Heart left ventricle (tissue), 16 donors: Measurements from ENCODE around the gene PTBP1. TPM values are rescaled to one million over a fixed set of nuclear protein-coding genes. Genes with fewer than 3 reads are reported as not detected.
"Not testable (repeated sequence)": the region's sequence is repeated elsewhere in the genome, so short reads cannot be mapped to it uniquely, and the experiment has no call there.

Experiments used
- ATAC-seq, 4 donors: fragments of 200-7000 bp; cut with Tn5 transposase; one replicate each; pipeline ENCODE4 v1.9.1; 2020 to 2022; ENCODE audit warnings: moderate library complexity in 4 of 4, mild to moderate bottlenecking in 3 of 4, moderate number of reproducible peaks in 1 of 4
- DNase-seq, 5 donors: peaks; one replicate each; pipeline ENCODE4 v3.0.0-alpha.2; 2020
- H3K27ac ChIP-seq, 12 donors: fragments of 200-600 bp; sonication (generic) in 4 of 12; one replicate each; pipeline versions ENCODE4 v1.5.0 to v1.8.0; 2016 to 2022; ENCODE audit warnings: mild to moderate bottlenecking in 2 of 12
- H3K27me3 ChIP-seq, 9 donors: fragments of 200-600 bp; sonication (generic) in 2 of 9; one replicate each; pipeline versions ENCODE4 v1.5.1 to v1.8.0; 2016 to 2022; ENCODE audit warnings: mild to moderate bottlenecking in 3 of 9
- H3K36me3 ChIP-seq, 9 donors: fragments of 200-600 bp; sonication (generic) in 2 of 9; one replicate each; pipeline versions ENCODE4 v1.5.0 to v1.8.0; 2018 to 2022; ENCODE audit warnings: mild to moderate bottlenecking in 2 of 9
- H3K4me1 ChIP-seq, 12 donors: fragments of 200-600 bp; sonication (generic) in 4 of 12; one replicate each; pipeline versions ENCODE4 v1.5.0 to v1.8.0; 2016 to 2022; ENCODE audit warnings: mild to moderate bottlenecking in 3 of 12
- H3K4me3 ChIP-seq, 12 donors: fragments of 200-600 bp; sonication (generic) in 4 of 12; one replicate each; pipeline versions ENCODE4 v1.5.0 to v1.8.0; 2017 to 2022; ENCODE audit warnings: mild to moderate bottlenecking in 9 of 12, moderate library complexity in 4 of 12
- H3K9me3 ChIP-seq, 12 donors: fragments of 200-600 bp; sonication (generic) in 4 of 12; one replicate each; pipeline versions ENCODE4 v1.5.0 to v1.8.0; 2016 to 2022; ENCODE audit warnings: mild to moderate bottlenecking in 1 of 12
- POLR2A ChIP-seq, 2 donors: fragments of 450-650 bp; IDR thresholded peaks; one replicate each; pipeline ENCODE4 v1.6.1; 2017; ENCODE audit warnings: antibody characterized with exemption in 2 of 2, mild to moderate bottlenecking in 2 of 2, moderate library complexity in 2 of 2
- WGBS, 4 donors: extraction: QIAGEN DNeasy Blood & Tissue Kit in 2 of 4; methylation state at CpG; one replicate each; pipeline versions ENCODE4 v1.1.5 to v1.1.7; 2013 to 2018; 5-methylcytosine and 5-hydroxymethylcytosine counted together
- intact Hi-C, 10 donors: fragments of 100-400 bp; cut with DNase I; formaldehyde crosslinking; loops; one replicate each; pipeline versions ENCODE4 v1.11.1 to v1.14.2; 2022
- polyA plus RNA-seq, 2 donors: library from polyadenylated mRNA; stranded (reverse); fragments of 200-250 nt; gene quantifications; one replicate each; pipeline ENCODE4 v1.2.3, GENCODE V29; 2013
- total RNA-seq, 9 donors: library from RNA; depleted of rRNA in 2 of 9; stranded (reverse); fragments of >200 nt in 2 of 9; fragmentation: NEBNext Ultra II Directional in 3 of 9; extraction: Animal tissue kit (Norgen Biotek cat#: 25700) in 3 of 9; gene quantifications; one replicate each; pipeline versions ENCODE4 v1.1.0 to v1.2.4, GENCODE V29; 2016 to 2023
- TF ChIP-seq, protein P1 (sequence below), 12 donors: fragments of 200-600 bp; sonication (generic) in 4 of 12; IDR thresholded peaks; one replicate each; pipeline versions ENCODE4 v1.5.0 to v1.8.0; 2018 to 2022; ENCODE audit warnings: antibody characterized with exemption in 12 of 12, mild to moderate bottlenecking in 5 of 12
- donor health status: ischemic (EF 13 %, LVEDD 7.1; RV severe dilation, severe dysfunction).
- donor health status: healthy with polysubstance abuse.
- donor health status: DM: no; HTN: yes; CAD: no.
- donor health status: DM: no; HTN: no; CAD: no.
- donor health status: ischemic (EF 25% LVEDD 6.9; RV normal size, moderate dysfunction).
- donor health status: ischemic (EF 25% LVEDD 5.7; RV mildly dilated, moderate dysfunction).
- donor health status: healthy.
- donor health status: DM: yes; HTN: yes; CAD: no.
- donor health status: ischemic (EF 35%, LVEDD 5.7; RV mildly dilated, moderate dysfunction).
- donor health status: nonischemic (EF 11% LVEDD 7.7; RV severe dilation, severe dysfunction).
- donor health status: DM: yes; HTN: yes; CAD: no.
- donor health status: PGD.
- donor health status: ischemic (EF 29% LVEDD 5.4; RV normal size, mild dysfunction).
- donor health status: nonischemic (EF 23%, LVEDD 6.1; RV moderate dilation, normal function).

PTBP1 gene
- total and polyA plus RNA-seq, 11 donors, result 39.2 to 144 (median 55.1) TPM

DNA sequence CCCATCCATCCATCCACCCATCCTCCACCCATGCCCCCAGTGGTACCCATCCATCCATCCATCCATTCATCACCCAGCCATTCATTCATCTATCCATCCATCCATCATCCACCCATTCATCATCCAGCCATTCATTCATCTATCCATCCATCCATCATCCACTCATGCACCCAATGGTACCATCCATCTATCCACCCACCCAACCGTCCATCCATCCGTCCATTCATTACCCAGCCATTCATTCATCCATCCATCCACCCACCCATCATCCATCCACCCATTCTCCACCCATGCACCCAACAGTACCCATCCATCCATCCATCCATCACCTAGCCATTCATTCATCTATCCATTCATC, 19.2 kb downstream of the PTBP1 start:
- WGBS, 4 donors, result 86 to 93% (median 90%) methylated on average over 2 of the region's 2 CpGs
- DNase-seq (no peak), ATAC-seq (no peak)
- H3K4me1 ChIP-seq, result peaks cover 0 to 6% (median 2%) of the 10 kb centered on the region in 12 donors
- TF ChIP-seq POLR2A (IDR thresholded peaks at IDR 0.05), result no peak
- TF ChIP-seq, protein P1, sequence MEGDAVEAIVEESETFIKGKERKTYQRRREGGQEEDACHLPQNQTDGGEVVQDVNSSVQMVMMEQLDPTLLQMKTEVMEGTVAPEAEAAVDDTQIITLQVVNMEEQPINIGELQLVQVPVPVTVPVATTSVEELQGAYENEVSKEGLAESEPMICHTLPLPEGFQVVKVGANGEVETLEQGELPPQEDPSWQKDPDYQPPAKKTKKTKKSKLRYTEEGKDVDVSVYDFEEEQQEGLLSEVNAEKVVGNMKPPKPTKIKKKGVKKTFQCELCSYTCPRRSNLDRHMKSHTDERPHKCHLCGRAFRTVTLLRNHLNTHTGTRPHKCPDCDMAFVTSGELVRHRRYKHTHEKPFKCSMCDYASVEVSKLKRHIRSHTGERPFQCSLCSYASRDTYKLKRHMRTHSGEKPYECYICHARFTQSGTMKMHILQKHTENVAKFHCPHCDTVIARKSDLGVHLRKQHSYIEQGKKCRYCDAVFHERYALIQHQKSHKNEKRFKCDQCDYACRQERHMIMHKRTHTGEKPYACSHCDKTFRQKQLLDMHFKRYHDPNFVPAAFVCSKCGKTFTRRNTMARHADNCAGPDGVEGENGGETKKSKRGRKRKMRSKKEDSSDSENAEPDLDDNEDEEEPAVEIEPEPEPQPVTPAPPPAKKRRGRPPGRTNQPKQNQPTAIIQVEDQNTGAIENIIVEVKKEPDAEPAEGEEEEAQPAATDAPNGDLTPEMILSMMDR (IDR thresholded peaks at IDR 0.05), result no peak
- H3K27me3 ChIP-seq, result peaks cover 0 to 6% (median under 1%) of the 10 kb centered on the region in 9 donors
- no peaks in the 10 kb centered on the region for H3K9me3 ChIP-seq
- intact Hi-C loops, result no loop called here
- H3K4me3 ChIP-seq, result no peak overlapping the region
- H3K36me3 ChIP-seq, result peaks cover 0 to 24% (median 15%) of the 10 kb centered on the region in 9 donors
- no peak overlapping the region for H3K27ac ChIP-seq

DNA sequence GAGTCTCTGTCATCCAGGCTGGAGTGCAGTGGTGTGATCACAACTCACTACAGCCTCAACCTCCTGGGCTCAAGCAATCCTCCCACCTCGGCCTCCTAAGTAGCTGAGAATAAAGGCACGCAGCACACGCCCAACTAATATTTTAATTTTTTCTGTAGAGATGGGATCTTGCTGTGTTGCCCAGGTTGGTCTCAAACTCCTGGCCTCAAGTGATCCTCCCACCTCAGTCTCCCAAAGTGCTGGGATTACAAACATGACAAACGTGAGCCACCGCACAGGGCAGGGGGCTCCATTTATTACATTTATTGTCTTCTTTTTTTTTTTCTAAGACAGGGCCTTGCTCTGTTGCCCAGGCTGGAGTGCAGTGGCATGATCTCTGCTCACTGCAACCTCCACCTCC, 23.0 kb downstream of the PTBP1 start:
- H3K4me3 ChIP-seq, intact Hi-C loops, H3K9me3 ChIP-seq, ATAC-seq, H3K27ac ChIP-seq, DNase-seq, H3K36me3 ChIP-seq: not testable (repeated sequence)
- peaks cover 11 to 31% (median 23%) of the 10 kb centered on the region in 9 donors for H3K27me3 ChIP-seq
- WGBS, 4 donors, result 79 to 96% (median 90%) methylated on average over 5 of the region's 5 CpGs
- H3K4me1 ChIP-seq, result peaks cover 0 to 20% (median 10%) of the 10 kb centered on the region in 12 donors

DNA sequence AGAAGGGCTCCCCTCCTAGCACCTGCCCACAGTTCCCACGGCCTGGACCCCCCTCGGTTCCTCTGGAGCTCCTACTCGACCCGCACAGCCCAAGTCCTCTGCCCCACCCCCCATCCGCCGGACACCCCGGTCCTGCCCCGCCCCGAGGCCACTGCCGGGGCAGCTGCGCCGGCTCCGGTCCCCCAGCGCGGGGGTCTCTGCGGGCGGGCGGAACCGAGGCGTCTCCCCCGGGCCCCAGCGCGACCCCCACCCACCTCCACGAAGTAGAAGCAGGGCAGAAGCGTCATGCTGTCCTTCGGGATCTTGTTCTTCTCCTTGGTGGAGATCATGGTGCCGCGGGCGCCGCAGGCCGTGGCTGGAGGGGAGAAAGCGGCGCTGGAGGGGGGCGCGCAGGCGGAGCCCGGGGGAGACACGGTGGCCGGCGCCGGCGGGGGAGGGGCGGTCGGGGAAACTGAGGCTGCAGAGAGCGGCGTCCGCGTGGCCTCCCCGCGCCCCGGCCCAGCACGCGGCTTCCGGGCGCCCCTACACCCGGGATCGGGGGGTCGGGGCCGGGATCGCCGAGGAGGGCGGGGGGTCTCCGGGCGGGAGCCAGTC, 24.1 kb downstream of the PTBP1 start:
- ATAC-seq (peak in 2 of 4 donors; percentile 9 to 36), DNase-seq (peak in 1 of 5 donors; percentile 25)
- Histone ChIP-seq H3K4me3 (peak overlapping the region; percentile 15 to 52 (median 46)), H3K36me3 (no peaks in the 10 kb centered on the region), H3K27me3 (peaks cover 11 to 31% (median 23%) of the 10 kb centered on the region in 9 donors), H3K27ac (no peak overlapping the region), H3K9me3 (no peaks in the 10 kb centered on the region), H3K4me1 (peaks cover 0 to 20% (median 10%) of the 10 kb centered on the region in 12 donors)
- TF ChIP-seq, protein P1 (IDR thresholded peaks at IDR 0.05), result no peak
- TF ChIP-seq POLR2A (IDR thresholded peaks at IDR 0.05), result no peak
- intact Hi-C loops, result no loop called here
- 2 to 4% (median 2%) methylated on average over 11 to 64 of the region's 64 CpGs for WGBS, 4 donors

DNA sequence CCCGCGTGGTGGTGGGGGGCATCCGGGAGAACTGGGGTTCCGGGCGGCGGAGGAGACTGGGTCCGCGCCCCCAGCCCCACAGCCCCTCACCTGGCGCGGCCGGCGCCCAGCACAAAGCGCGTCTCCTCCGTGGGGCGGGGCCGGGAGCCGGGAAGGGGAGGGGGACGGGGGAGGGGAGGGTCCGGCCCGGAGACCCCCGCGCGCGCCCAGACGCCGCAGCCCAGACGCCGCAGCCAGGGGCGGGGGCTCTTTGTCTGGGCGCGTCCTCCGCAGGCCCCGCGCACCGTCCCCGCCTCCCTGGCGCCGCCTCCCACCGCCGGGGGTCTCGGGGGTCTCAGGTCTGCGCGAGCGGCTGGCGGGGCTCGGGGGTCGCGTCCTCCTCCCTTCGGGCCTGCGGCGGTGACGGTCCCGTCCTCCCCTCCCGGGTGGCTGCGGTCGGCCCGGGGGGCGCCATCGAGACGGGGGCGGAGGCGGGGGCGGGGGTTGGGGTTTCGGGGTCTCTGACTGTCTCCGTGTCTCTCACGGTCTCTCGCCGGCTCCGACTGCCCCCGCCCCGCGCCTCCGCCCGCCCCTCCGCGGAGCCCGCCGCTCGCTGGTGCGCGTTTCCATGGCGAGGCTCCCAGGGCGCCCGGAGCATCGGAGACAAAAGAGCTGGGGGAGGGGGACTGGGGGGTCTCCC, 24.7 kb downstream of the PTBP1 start, which contains the start of gene PLPPR3:
PLPPR3 (minus strand) TSS at position 131 of the 679 bp plus-strand sequence. CDS start 396 bp downstream, outside the sequence.
- Histone ChIP-seq H3K4me3 (peak within 1 kb of the TSS; percentile 15 to 52 (median 46)), H3K27ac (no peak within 1 kb of the TSS), H3K36me3 (no peaks in the 10 kb centered on the region), H3K9me3 (no peaks in the 10 kb centered on the region), H3K27me3 (peaks cover 11 to 31% (median 23%) of the 10 kb centered on the region in 9 donors), H3K4me1 (peaks cover 0 to 20% (median 10%) of the 10 kb centered on the region in 12 donors)
- TF ChIP-seq POLR2A (IDR thresholded peaks at IDR 0.05), result no peak
- TF ChIP-seq, protein P1 (IDR thresholded peaks at IDR 0.05), result no peak
- DNase-seq, result no peak
- WGBS, 4 donors, result 0 to 2% (median 1%) methylated on average over 4 to 82 of the region's 86 CpGs
- intact Hi-C loops, result no loop called here
- ATAC-seq, result peak in 1 of 4 donors; percentile 13
